Mucosa of descending colon (tissue), 3 donors: ENCODE data around the gene ELMO1. TPM values are rescaled to one million over a fixed set of nuclear protein-coding genes. Genes with fewer than 3 reads are reported as not detected.

Experiments
- ATAC-seq: fragments of 200-7000 bp; cut with Tn5 transposase; one replicate; pipeline ENCODE4 v1.9.1; 2020; ENCODE audit warnings: mild to moderate bottlenecking, moderate library complexity
- DNase-seq, 3 donors: peaks; one replicate each; pipeline ENCODE4 v3.0.0-alpha.2; 2020
- H3K36me3 ChIP-seq: fragments of 200-600 bp; one replicate; pipeline ENCODE4 v1.8.0; 2021; ENCODE audit warnings: low read depth, mild to moderate bottlenecking
- H3K4me1 ChIP-seq: fragments of 200-600 bp; one replicate; pipeline ENCODE4 v1.8.0; 2021; ENCODE audit warnings: low read depth, mild to moderate bottlenecking
- H3K4me3 ChIP-seq: fragments of 200-600 bp; one replicate; pipeline ENCODE4 v1.8.0; 2021; ENCODE audit warnings: mild to moderate bottlenecking
- H3K9me3 ChIP-seq: fragments of 200-600 bp; one replicate; pipeline ENCODE4 v1.8.0; 2021; ENCODE audit warnings: mild to moderate bottlenecking
- intact Hi-C, 2 donors: fragments of 100-400 bp; cut with DNase I in 1 of 2; cut with micrococcal nuclease in 1 of 2; formaldehyde crosslinking; loops; one replicate each; pipeline versions ENCODE4 v1.11.0 to v1.11.1; 2022; cut with DNase I, micrococcal nuclease
- total RNA-seq, 3 donors: library from RNA; stranded (reverse); fragmentation: NEBNext Ultra II Directional in 2 of 3; extraction: Animal tissue kit (Norgen Biotek cat#: 25700) in 2 of 3; gene quantifications; one replicate each; pipeline versions ENCODE4 v1.2.1 to v1.2.4, GENCODE V29; 2021 to 2023
- TF ChIP-seq, protein P1 (sequence below): fragments of 200-600 bp; IDR thresholded peaks from one replicate; pipeline ENCODE4 v1.8.0; 2022; ENCODE audit warnings: antibody characterized with exemption, mild to moderate bottlenecking
- donor health status: DM: no; HTN: no; CAD: no; lungs with moderate emphysema.
- donor health status: DM: no; HTN: no; CAD: no.
- donor health status: DM: no; HTN: yes; CAD: no.

The ELMO1 gene
- total RNA-seq, 3 donors from 2014 or later = 9.7 to 27.2 (median 18.2) TPM

DNA sequence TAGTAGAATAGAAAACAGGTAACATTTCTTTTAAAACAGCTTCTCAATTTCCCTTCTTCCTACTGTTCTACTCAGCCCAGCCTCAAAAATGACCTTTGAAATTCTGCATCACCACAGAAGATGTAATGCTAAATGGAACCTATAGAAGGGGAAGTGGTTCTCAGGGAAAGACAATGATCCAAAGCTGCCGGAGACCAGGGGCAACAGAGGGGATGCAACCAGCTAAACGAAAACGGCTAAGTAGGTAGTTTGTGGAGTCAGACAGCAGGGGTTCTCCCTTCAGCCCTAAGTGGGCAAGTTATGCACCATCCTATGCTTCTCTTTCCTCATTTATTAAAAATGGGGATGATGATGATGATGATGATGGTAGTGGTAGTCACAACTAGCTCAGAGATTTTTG is 214.3 kb downstream of the ELMO1 start:
- Histone ChIP-seq H3K36me3 (no peaks in the 10 kb centered on the region), H3K4me1 (no peaks in the 10 kb centered on the region), H3K4me3 (no peak overlapping the region), H3K9me3 (no peaks in the 10 kb centered on the region)
- intact Hi-C loops = no loop called here
- TF ChIP-seq, protein P1, sequence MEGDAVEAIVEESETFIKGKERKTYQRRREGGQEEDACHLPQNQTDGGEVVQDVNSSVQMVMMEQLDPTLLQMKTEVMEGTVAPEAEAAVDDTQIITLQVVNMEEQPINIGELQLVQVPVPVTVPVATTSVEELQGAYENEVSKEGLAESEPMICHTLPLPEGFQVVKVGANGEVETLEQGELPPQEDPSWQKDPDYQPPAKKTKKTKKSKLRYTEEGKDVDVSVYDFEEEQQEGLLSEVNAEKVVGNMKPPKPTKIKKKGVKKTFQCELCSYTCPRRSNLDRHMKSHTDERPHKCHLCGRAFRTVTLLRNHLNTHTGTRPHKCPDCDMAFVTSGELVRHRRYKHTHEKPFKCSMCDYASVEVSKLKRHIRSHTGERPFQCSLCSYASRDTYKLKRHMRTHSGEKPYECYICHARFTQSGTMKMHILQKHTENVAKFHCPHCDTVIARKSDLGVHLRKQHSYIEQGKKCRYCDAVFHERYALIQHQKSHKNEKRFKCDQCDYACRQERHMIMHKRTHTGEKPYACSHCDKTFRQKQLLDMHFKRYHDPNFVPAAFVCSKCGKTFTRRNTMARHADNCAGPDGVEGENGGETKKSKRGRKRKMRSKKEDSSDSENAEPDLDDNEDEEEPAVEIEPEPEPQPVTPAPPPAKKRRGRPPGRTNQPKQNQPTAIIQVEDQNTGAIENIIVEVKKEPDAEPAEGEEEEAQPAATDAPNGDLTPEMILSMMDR = no peak
- ATAC-seq (no peak), DNase-seq (no peak)

DNA sequence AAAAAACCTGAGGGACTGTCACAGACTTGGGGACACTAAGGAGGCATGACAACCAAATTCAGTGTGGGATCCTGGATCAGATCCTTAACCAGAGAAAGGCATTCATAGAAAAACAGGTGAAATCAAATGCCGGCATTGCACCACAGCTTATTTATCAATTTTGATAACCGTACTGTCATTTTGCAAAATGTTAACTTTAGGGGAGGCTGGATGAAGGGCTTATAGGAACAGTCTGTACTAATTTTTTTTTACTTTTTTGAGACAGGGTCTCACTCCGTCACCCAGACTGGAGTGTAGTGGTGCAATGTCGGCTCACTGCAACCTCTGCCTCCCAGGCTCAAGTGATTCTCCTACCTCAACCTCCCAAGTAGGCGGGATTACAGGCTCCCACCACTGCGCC is 217.1 kb downstream of the ELMO1 start:
- intact Hi-C loops = no loop called here
- ATAC-seq = no peak
- DNase-seq = no peak
- no peaks in the 10 kb centered on the region for H3K36me3 ChIP-seq
- TF ChIP-seq, protein P1 = no peak
- no peak overlapping the region for H3K4me3 ChIP-seq
- no peaks in the 10 kb centered on the region for H3K4me1 ChIP-seq
- no peaks in the 10 kb centered on the region for H3K9me3 ChIP-seq

DNA sequence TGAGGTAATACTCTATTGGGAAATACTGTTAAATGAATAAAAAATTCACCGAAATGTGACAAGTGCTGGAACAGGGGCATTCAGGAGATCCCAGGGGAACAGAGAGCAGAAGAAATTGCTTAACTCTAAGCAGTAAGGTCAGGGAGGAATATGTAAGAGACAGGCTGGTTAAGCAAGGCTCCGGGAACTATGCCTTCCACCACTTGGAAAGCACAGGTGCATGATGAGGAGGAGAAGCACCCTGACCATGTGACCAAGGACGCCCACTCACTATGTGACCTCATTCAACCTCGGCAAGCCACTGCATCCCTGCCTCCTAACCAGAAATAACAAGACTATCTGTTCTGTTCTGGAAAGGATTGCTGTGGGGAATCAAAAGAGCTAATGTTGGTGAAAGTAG is 218.4 kb downstream of the ELMO1 start:
- DNase-seq (no peak), ATAC-seq (no peak)
- TF ChIP-seq, protein P1 = no peak
- intact Hi-C loops = no loop called here
- no peaks in the 10 kb centered on the region for H3K4me1 ChIP-seq
- H3K36me3 ChIP-seq = no peaks in the 10 kb centered on the region
- H3K9me3 ChIP-seq = no peaks in the 10 kb centered on the region
- no peak overlapping the region for H3K4me3 ChIP-seq

DNA sequence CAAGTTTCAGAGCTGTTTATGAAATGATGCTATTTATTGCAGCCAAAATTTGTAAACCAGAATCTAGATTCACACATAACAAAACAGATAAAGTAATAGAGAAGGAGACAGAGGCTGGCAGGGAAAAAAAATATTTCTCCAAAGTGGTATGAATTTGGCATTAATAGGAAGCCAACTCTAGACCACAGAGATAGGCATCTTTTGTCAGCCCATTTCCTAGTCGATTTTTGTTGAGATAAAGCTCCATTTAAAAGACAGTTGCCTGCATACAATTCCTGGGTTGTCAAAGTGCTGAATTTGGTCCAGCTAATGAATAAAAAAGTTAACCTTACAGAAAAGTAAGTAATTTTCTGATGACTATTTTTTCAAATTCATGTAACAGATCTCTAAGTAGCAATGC is 219.3 kb downstream of the ELMO1 start:
- H3K36me3 ChIP-seq = no peaks in the 10 kb centered on the region
- no peak overlapping the region for H3K4me3 ChIP-seq
- intact Hi-C loops = no loop called here
- TF ChIP-seq, protein P1 = no peak
- no peaks in the 10 kb centered on the region for H3K4me1 ChIP-seq
- ATAC-seq (no peak), DNase-seq (no peak)
- no peaks in the 10 kb centered on the region for H3K9me3 ChIP-seq

GRCh38 chr7:37225285-37225969 is 223.2 kb downstream of the ELMO1 start:
- intact Hi-C loops = no loop called here
- TF ChIP-seq, protein P1 = no peak
- no peaks in the 10 kb centered on the region for H3K9me3 ChIP-seq
- no peaks in the 10 kb centered on the region for H3K4me1 ChIP-seq
- H3K4me3 ChIP-seq = no peak overlapping the region
- ATAC-seq (no peak), DNase-seq (no peak)
- H3K36me3 ChIP-seq = no peaks in the 10 kb centered on the region

DNA sequence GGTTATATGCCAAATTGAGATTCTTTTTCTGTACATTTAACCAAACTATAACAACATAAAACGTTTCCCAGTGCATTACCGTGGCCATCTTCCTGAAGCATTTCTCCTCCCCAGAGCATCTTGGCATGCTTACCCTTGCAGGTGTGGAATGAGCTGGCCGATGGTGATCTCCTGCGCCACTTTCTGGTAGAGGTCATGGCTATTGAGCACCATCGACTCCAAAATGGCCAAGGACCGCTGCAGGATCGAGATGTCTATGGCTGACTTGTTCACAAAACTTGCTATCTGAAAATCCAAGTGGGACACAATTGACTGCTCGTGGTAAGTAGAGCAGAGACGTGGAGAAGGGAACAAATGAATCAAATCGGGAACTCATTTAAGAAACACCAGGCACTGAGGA is 223.9 kb downstream of the ELMO1 start:
- TF ChIP-seq, protein P1 = no peak
- H3K9me3 ChIP-seq = no peaks in the 10 kb centered on the region
- intact Hi-C loops = no loop called here
- no peaks in the 10 kb centered on the region for H3K36me3 ChIP-seq
- H3K4me1 ChIP-seq = no peaks in the 10 kb centered on the region
- ATAC-seq (no peak), DNase-seq (no peak)
- H3K4me3 ChIP-seq = no peak overlapping the region
